NCI-H146 (cell line): ENCODE measurements around the gene ARHGAP33.
"Not testable (repeated sequence)": the region's sequence is repeated elsewhere in the genome, so short reads cannot be mapped to it uniquely, and the experiment has no call there.

Experiments used
- DNase-seq: peaks from one replicate; lab custom pipeline; 2025; lab: John Stamatoyannopoulos, UW

Gene ARHGAP33

GRCh38 chr19:35756377-35757230, 18.8 kb upstream of the ARHGAP33 start, which contains the start of gene HSPB6:
TSS of gene HSPB6 (minus strand) at chr19:35757029. CDS start at chr19:35757008, 21 bp downstream.
- DNase-seq, result no peak

GRCh38 chr19:35757231-35757748, 18.1 kb upstream of the ARHGAP33 start:
- peak; percentile 78 for DNase-seq

GRCh38 chr19:35757749-35758608, 17.4 kb upstream of the ARHGAP33 start, which contains the start of gene PROSER3:
TSS of gene PROSER3 (plus strand) at chr19:35758176. CDS start at chr19:35758216, 40 bp downstream.
- DNase-seq, result peak; percentile 100

GRCh38 chr19:35759697-35760096, 15.7 kb upstream of the ARHGAP33 start:
- DNase-seq, result no peak

- no peak for DNase-seq
These were observed 14.5 kb upstream of the ARHGAP33 start for GRCh38 chr19:35760711-35761349.

GRCh38 chr19:35764432-35765315, 10.7 kb upstream of the ARHGAP33 start:
- no peak for DNase-seq

GRCh38 chr19:35766571-35767104, 8.7 kb upstream of the ARHGAP33 start:
- DNase-seq, result no peak

GRCh38 chr19:35767288-35768081, 7.9 kb upstream of the ARHGAP33 start:
- no peak for DNase-seq

- no peak for DNase-seq
These were observed 7.3 kb upstream of the ARHGAP33 start for GRCh38 chr19:35768082-35768421.

GRCh38 chr19:35772362-35772761, 3.0 kb upstream of the ARHGAP33 start:
- not testable (repeated sequence) for DNase-seq

- no peak for DNase-seq
These were observed 2.2 kb upstream of the ARHGAP33 start for GRCh38 chr19:35773020-35773806.

GRCh38 chr19:35774274-35775045, 904 bp upstream of the ARHGAP33 start:
- DNase-seq, result peak; percentile 59

GRCh38 chr19:35775046-35775297, 392 bp upstream of the ARHGAP33 start:
- no peak for DNase-seq

- no peak for DNase-seq
These were observed 881 bp downstream of the ARHGAP33 start for GRCh38 chr19:35776102-35776788.

- DNase-seq, result no peak
These were observed 1.9 kb downstream of the ARHGAP33 start for GRCh38 chr19:35777086-35777841.

GRCh38 chr19:35777961-35778360, 2.6 kb downstream of the ARHGAP33 start:
- DNase-seq, result no peak

GRCh38 chr19:35779033-35779432, 3.7 kb downstream of the ARHGAP33 start:
- DNase-seq, result no peak
